Gastroesophageal sphincter (tissue), 4 donors: ENCODE results near the gene KCNB1. TPM values are rescaled to one million over a fixed set of nuclear protein-coding genes. Genes with fewer than 3 reads are reported as not detected.

Source experiments
- ATAC-seq: fragments of 150-250 bp; one replicate; pipeline ENCODE4 v1.9.1; 2016; ENCODE audit warnings: mild to moderate bottlenecking, moderate library complexity
- H3K27ac ChIP-seq, 4 donors: fragments of 200-600 bp; sonication (generic) in 3 of 4; 1 replicate in 3 of 4; 2 replicates in 1 of 4; pipeline ENCODE4 v1.5.1; 2016 to 2019
- H3K27me3 ChIP-seq: fragments of 200-600 bp; sonication (generic); one replicate; pipeline ENCODE4 v1.5.1; 2019
- H3K36me3 ChIP-seq, 2 donors: fragments of 200-600 bp; sonication (generic); one replicate each; pipeline ENCODE4 v1.5.1; 2019; ENCODE audit warnings: control low read depth in 1 of 2
- H3K4me1 ChIP-seq, 3 donors: fragments of 200-600 bp; sonication (generic); 1 replicate in 2 of 3; 2 replicates in 1 of 3; pipeline ENCODE4 v1.5.1; 2016 to 2019; ENCODE audit warnings: control low read depth in 2 of 3
- H3K4me3 ChIP-seq, 2 donors: fragments of 200-600 bp; sonication (generic); one replicate each; pipeline ENCODE4 v1.5.1; 2019; ENCODE audit warnings: mild to moderate bottlenecking in 1 of 2, moderate library complexity in 1 of 2
- H3K9me3 ChIP-seq, 3 donors: fragments of 200-600 bp; sonication (generic); one replicate each; pipeline ENCODE4 v1.5.1; 2017 to 2019; ENCODE audit warnings: control low read depth in 2 of 3
- EP300 ChIP-seq: sonication (generic); formaldehyde crosslinking; IDR thresholded peaks from one replicate; pipeline ENCODE4 v1.6.1; 2017; ENCODE audit warnings: antibody characterized with exemption, mild to moderate bottlenecking
- POLR2A ChIP-seq, 2 donors: fragments of 450-650 bp; IDR thresholded peaks; one replicate each; pipeline ENCODE4 v1.6.1; 2017; ENCODE audit warnings: antibody characterized with exemption in 2 of 2, mild to moderate bottlenecking in 2 of 2, moderate library complexity in 1 of 2
- POLR2AphosphoS5 ChIP-seq: sonication (generic); formaldehyde crosslinking; IDR thresholded peaks from one replicate; pipeline ENCODE4 v1.6.1; 2017; ENCODE audit warnings: antibody characterized with exemption
- WGBS, 2 donors: methylation state at CpG; one replicate each; pipeline ENCODE4 v1.1.5; 2018; ENCODE audit warnings: low coverage in 1 of 2; 5-methylcytosine and 5-hydroxymethylcytosine counted together
- total RNA-seq, 4 donors: library from RNA; depleted of rRNA; stranded (reverse); fragments of >200 nt; gene quantifications; one replicate each; pipeline ENCODE4 v1.1.0, GENCODE V29; 2016
- TF ChIP-seq, protein P1 (sequence below), 4 experiments: fragments of 200-600 bp in 2 of 4; fragments of 450-650 bp in 2 of 4; sonication (generic) in 1 of 4; IDR thresholded peaks; one replicate each; pipeline ENCODE4 v1.5.1; 2017 to 2019; ENCODE audit warnings: antibody characterized with exemption in 4 of 4, mild to moderate bottlenecking in 2 of 4, moderate library complexity in 2 of 4

The KCNB1 gene
- 10 to 100 TPM; 26.3 to 44.1 (median 38.0) TPM for total RNA-seq

DNA sequence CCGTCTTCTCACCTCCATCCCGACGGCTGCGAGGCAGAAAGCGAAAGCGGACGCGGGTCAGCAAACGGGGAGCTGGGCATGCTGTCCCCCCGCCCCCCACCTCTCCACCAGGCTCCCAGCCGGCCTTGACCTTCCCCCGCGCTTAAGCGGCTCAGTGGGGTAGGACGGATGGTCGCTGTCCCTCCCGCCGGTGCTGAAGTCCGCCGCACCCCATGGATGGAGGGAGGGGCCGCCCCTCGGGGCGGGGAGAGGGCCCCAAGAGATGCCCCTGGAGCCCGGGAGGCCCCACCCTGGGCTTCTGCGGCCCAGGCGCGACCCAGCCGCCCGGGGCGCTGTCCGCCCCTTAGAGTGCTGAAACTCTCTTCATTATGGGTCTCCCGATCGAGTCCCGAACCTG, at the start of gene KCNB1:
TSS of gene KCNB1 (minus strand) at position 48 of the 397 bp plus-strand sequence. CDS start 188 bp downstream, outside the sequence.
- H3K4me1 ChIP-seq, result peaks cover 0 to 70% (median 5%) of the 10 kb centered on the region in 3 donors
- peak within 1 kb of the TSS; percentile 39 to 94 (median 88) for H3K27ac ChIP-seq
- no peak for TF ChIP-seq POLR2A (IDR thresholded peaks at IDR 0.05)
- TF ChIP-seq, protein P1, sequence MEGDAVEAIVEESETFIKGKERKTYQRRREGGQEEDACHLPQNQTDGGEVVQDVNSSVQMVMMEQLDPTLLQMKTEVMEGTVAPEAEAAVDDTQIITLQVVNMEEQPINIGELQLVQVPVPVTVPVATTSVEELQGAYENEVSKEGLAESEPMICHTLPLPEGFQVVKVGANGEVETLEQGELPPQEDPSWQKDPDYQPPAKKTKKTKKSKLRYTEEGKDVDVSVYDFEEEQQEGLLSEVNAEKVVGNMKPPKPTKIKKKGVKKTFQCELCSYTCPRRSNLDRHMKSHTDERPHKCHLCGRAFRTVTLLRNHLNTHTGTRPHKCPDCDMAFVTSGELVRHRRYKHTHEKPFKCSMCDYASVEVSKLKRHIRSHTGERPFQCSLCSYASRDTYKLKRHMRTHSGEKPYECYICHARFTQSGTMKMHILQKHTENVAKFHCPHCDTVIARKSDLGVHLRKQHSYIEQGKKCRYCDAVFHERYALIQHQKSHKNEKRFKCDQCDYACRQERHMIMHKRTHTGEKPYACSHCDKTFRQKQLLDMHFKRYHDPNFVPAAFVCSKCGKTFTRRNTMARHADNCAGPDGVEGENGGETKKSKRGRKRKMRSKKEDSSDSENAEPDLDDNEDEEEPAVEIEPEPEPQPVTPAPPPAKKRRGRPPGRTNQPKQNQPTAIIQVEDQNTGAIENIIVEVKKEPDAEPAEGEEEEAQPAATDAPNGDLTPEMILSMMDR (IDR thresholded peaks at IDR 0.05), result peak in 3 of 4 experiments; percentile 26 to 65 (median 30)
- TF ChIP-seq EP300, result no peak
- peak; percentile 41 for TF ChIP-seq POLR2AphosphoS5
- ATAC-seq, result peak; percentile 85
- 0% methylated on average over 6 to 11 of the region's 34 CpGs for WGBS, 2 donors
- no peaks in the 10 kb centered on the region for H3K9me3 ChIP-seq
- peaks cover 19% of the 10 kb centered on the region for H3K27me3 ChIP-seq
- peak within 1 kb of the TSS; percentile 55 to 77 for H3K4me3 ChIP-seq
- peaks cover 0 to 15% of the 10 kb centered on the region in 2 donors for H3K36me3 ChIP-seq

DNA sequence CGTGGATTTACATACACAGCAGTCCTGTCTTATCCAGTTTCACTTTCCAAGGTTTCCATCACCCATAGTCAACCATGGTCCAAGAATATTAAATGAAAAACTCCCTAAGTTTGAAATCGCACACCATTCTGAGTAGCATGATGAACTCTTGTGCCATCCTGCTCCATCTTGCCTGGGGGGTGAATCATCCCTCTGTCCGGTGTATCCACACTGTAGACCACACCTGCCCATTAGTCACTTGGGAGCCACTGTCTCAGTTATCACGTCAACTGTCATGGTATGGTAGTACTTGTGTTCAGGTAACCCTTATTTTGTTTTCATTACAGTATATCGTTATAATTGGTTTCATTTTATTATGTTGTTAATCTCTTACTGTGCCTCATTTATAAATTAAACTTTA, 47.0 kb upstream of the KCNB1 start:
- WGBS, 2 donors, result 83 to 86% methylated on average over 4 of the region's 5 CpGs
- Histone ChIP-seq H3K9me3 (no peaks in the 10 kb centered on the region), H3K4me3 (no peak overlapping the region), H3K27ac (no peak overlapping the region), H3K4me1 (no peaks in the 10 kb centered on the region), H3K27me3 (no peaks in the 10 kb centered on the region), H3K36me3 (peaks cover 0 to 46% of the 10 kb centered on the region in 2 donors)
- TF ChIP-seq POLR2AphosphoS5 (no peak), EP300 (no peak), POLR2A (IDR thresholded peaks at IDR 0.05) (no peak)
- TF ChIP-seq, protein P1 (IDR thresholded peaks at IDR 0.05), result no peak
- ATAC-seq, result no peak

DNA sequence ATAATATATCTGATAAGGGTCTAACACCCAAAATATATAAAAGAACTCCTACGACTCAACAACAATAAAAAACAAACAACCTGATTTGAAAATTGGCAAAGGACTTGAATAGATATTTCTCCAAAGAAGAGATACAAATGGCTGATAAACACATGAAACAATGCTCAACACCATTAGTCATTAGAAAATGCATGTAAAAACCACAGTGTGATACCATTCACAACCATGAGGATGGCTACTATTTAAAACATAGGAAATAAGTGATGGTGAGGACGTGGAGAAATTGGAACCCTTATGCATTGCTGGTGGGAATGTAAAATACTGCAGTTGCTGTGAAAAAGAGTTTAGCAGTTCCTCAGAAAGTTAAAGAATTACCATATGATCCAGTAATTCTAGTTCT, 44.1 kb upstream of the KCNB1 start:
- 68 to 77% methylated on average over 2 of the region's 2 CpGs for WGBS, 2 donors
- H3K36me3 ChIP-seq, result peaks cover 0 to 50% of the 10 kb centered on the region in 2 donors
- TF ChIP-seq, protein P1 (IDR thresholded peaks at IDR 0.05), result no peak
- no peak for ATAC-seq
- H3K9me3 ChIP-seq, result no peaks in the 10 kb centered on the region
- H3K27me3 ChIP-seq, result no peaks in the 10 kb centered on the region
- no peak overlapping the region for H3K27ac ChIP-seq
- no peaks in the 10 kb centered on the region for H3K4me1 ChIP-seq
- H3K4me3 ChIP-seq, result no peak overlapping the region

DNA sequence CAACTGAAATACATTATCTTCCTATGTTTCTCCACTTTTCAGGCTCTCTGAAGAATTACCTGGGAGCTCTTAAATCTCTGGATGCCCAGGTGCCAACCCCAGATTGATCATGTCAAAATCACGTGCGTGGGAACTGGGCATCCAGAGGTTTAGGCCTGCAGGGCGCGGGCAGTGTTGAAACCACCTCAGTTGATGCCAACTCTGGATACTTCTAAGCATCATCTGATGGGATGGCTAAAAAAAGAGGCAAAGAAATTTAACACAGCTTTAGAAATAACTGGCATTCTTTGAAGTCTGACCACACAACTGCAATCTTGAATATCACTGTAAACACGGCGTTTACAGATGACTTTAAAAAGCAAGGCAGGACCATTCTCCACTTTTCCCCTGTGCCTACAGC, 43.6 kb upstream of the KCNB1 start:
- no peak for ATAC-seq
- Histone ChIP-seq H3K27ac (no peak overlapping the region), H3K27me3 (no peaks in the 10 kb centered on the region), H3K9me3 (no peaks in the 10 kb centered on the region), H3K36me3 (peaks cover 0 to 54% of the 10 kb centered on the region in 2 donors), H3K4me3 (no peak overlapping the region), H3K4me1 (no peaks in the 10 kb centered on the region)
- TF ChIP-seq, protein P1 (IDR thresholded peaks at IDR 0.05), result no peak
- no peak for TF ChIP-seq POLR2AphosphoS5
- no peak for TF ChIP-seq POLR2A (IDR thresholded peaks at IDR 0.05)
- no peak for TF ChIP-seq EP300
- 89 to 100% methylated on average over 2 to 5 of the region's 6 CpGs for WGBS, 2 donors

DNA sequence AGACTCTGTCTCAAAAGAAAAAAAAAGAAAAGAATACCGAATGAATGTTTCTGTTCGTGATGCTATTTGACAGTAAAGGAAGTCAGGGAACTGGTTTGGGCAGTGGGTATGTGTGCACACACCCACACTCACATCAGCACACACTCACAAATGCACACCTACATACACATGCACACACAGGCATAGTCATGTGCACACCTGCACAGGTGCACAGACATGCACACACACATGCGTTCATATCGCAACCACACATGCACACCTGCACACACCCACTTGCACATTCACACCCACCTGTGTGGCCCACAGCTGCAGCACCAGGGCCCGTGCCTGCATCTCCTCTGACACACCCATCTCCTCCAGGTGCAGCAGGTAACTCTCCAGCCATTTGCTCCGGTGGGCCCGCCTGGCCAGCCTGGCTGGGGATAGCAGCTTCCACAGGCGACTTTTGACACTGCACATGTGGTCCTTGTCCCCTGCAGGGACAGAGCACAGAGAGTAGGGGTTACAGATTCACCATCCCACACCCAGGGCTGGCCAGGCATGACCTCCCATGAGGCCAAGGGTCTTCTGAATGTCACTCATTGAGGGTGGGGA, 41.4 kb upstream of the KCNB1 start:
- no peak overlapping the region for H3K27ac ChIP-seq
- H3K4me3 ChIP-seq, result no peak overlapping the region
- TF ChIP-seq POLR2A (IDR thresholded peaks at IDR 0.05) (no peak), POLR2AphosphoS5 (no peak), EP300 (no peak)
- TF ChIP-seq, protein P1 (IDR thresholded peaks at IDR 0.05), result no peak
- ATAC-seq, result no peak
- peaks cover 0 to 39% of the 10 kb centered on the region in 2 donors for H3K36me3 ChIP-seq
- no peaks in the 10 kb centered on the region for H3K27me3 ChIP-seq
- WGBS, 2 donors, result 90 to 100% methylated on average over 2 to 3 of the region's 8 CpGs
- H3K9me3 ChIP-seq, result no peaks in the 10 kb centered on the region
- H3K4me1 ChIP-seq, result no peaks in the 10 kb centered on the region
